MM.1S (cell line): ENCODE results near the gene CFAP46.

Source experiments
- CTCF ChIP-seq: fragments of 300-600 bp; sonication (generic); IDR thresholded peaks from 2 replicates; pipeline ENCODE4 v1.5.1; 2016; ENCODE audit warnings: antibody characterized with exemption, low read length, mixed read lengths
- EZH2 ChIP-seq: fragments of 300-600 bp; sonication (generic); optimal IDR thresholded peaks from 2 replicates; pipeline ENCODE3; 2017; ENCODE audit warnings: low read depth, mild to moderate bottlenecking, antibody characterized with exemption, low read length, mixed read lengths

- no peak for TF ChIP-seq CTCF
- no peak for TF ChIP-seq EZH2
Observed at GRCh38 chr10:132888898-132889490, 53.4 kb downstream of the CFAP46 start.
